Neural crest cell (in vitro differentiated cells): Measurements from ENCODE around the gene PLET1. TPM values are rescaled to one million over a fixed set of nuclear protein-coding genes. Genes with fewer than 3 reads are reported as not detected.

ENCODE experiments used
- DNase-seq: peaks from one replicate; pipeline ENCODE4 v3.0.0; 2021; ENCODE audit warnings: low read depth, mixed read lengths, low spot score
- H3K27ac Mint-ChIP-seq: one replicate; pipeline ENCODE4 v1.8.0; 2021; ENCODE audit warnings: mild to moderate bottlenecking, mixed read lengths; ENCODE audit not compliant: unreplicated experiment
- H3K27me3 Mint-ChIP-seq: 2 replicates; pipeline ENCODE4 v1.8.0; 2021; ENCODE audit warnings: low read depth, mild to moderate bottlenecking, mixed read lengths
- H3K36me3 Mint-ChIP-seq: 2 replicates; pipeline ENCODE4 v1.8.0; 2021; ENCODE audit warnings: low read depth, mild to moderate bottlenecking, mixed read lengths
- H3K4me1 Mint-ChIP-seq: 2 replicates; pipeline ENCODE4 v1.8.0; 2021; ENCODE audit warnings: mixed read lengths
- H3K4me3 Mint-ChIP-seq: one replicate; pipeline ENCODE4 v1.8.0; 2021; ENCODE audit warnings: mild to moderate bottlenecking, mixed read lengths
- H3K9me3 Mint-ChIP-seq: 2 replicates; pipeline ENCODE4 v1.8.0; 2021; ENCODE audit warnings: mixed read lengths
- CTCF ChIP-seq: fragments of 200-600 bp; sonication (generic); conservative IDR thresholded peaks from 2 replicates; pipeline ENCODE4 v1.5.0; 2021; ENCODE audit warnings: antibody characterized with exemption, mild to moderate bottlenecking
- total RNA-seq: library from RNA; stranded (reverse); gene quantifications from 2 replicates; pipeline ENCODE4 v1.2.1, GENCODE V29; 2021

PLET1 gene
- total RNA-seq, 1 donor from 2014 or later, result not detected

DNA sequence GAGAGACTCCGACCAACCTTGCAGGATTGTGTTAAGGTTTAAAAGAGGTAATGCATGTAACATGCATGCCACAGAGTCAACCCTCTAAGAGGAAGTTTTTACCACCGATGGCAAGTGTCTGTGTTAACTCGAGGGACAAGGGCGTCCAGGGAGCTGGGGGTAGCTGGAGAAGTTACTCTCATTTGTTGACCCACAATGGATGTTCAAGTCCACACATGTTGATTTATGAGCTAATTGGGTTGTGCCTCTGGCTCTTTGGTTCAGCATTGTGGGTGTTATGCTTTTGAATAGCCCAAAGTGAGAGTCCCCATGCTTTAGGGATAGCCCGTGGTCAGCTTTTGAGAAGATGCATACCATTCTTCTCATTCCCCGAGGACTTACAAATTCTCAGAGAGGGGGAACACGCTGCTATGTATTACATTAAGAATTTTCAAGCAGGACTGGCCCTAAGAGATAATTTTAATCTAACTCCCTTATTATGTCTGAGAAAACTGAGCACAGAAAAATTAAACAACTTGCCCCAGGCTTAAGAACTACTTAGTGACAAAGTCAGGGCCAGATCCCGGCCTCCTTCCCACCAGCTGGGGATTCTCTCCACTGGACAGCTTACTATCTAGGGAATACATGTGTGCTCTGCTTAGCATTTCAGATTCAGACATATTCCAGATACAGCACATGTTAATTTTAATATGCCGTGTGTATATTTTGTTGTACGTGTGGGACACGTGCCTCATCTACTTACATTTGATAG lies 5.2 kb upstream of the PLET1 start:
- no peaks in the 10 kb centered on the region for H3K9me3 Mint-ChIP-seq
- DNase-seq, result no peak
- no peaks in the 10 kb centered on the region for H3K27me3 Mint-ChIP-seq
- H3K4me1 Mint-ChIP-seq, result no peaks in the 10 kb centered on the region
- no peak overlapping the region for H3K4me3 Mint-ChIP-seq
- no peaks in the 10 kb centered on the region for H3K36me3 Mint-ChIP-seq
- no peak overlapping the region for H3K27ac Mint-ChIP-seq
- TF ChIP-seq CTCF, result no peak

- Mint-ChIP-seq H3K27ac (no peak overlapping the region), H3K27me3 (no peaks in the 10 kb centered on the region), H3K36me3 (no peaks in the 10 kb centered on the region), H3K9me3 (no peaks in the 10 kb centered on the region), H3K4me3 (no peak overlapping the region), H3K4me1 (no peaks in the 10 kb centered on the region)
- TF ChIP-seq CTCF, result no peak
- no peak for DNase-seq
Observed at GRCh38 chr11:112255067-112255720, 5.5 kb downstream of the PLET1 start.

GRCh38 chr11:112253605-112254242 lies 6.9 kb downstream of the PLET1 start:
- no peak overlapping the region for H3K4me3 Mint-ChIP-seq
- H3K9me3 Mint-ChIP-seq, result no peaks in the 10 kb centered on the region
- no peaks in the 10 kb centered on the region for H3K4me1 Mint-ChIP-seq
- no peak for DNase-seq
- no peaks in the 10 kb centered on the region for H3K36me3 Mint-ChIP-seq
- H3K27me3 Mint-ChIP-seq, result no peaks in the 10 kb centered on the region
- no peak overlapping the region for H3K27ac Mint-ChIP-seq
- TF ChIP-seq CTCF, result no peak

- no peak overlapping the region for H3K4me3 Mint-ChIP-seq
- H3K9me3 Mint-ChIP-seq, result no peaks in the 10 kb centered on the region
- DNase-seq, result no peak
- no peak overlapping the region for H3K27ac Mint-ChIP-seq
- TF ChIP-seq CTCF, result no peak
- no peaks in the 10 kb centered on the region for H3K4me1 Mint-ChIP-seq
- H3K36me3 Mint-ChIP-seq, result peaks cover 3% of the 10 kb centered on the region
- no peaks in the 10 kb centered on the region for H3K27me3 Mint-ChIP-seq
Observed at GRCh38 chr11:112249871-112250610, 10.6 kb downstream of the PLET1 start.

DNA sequence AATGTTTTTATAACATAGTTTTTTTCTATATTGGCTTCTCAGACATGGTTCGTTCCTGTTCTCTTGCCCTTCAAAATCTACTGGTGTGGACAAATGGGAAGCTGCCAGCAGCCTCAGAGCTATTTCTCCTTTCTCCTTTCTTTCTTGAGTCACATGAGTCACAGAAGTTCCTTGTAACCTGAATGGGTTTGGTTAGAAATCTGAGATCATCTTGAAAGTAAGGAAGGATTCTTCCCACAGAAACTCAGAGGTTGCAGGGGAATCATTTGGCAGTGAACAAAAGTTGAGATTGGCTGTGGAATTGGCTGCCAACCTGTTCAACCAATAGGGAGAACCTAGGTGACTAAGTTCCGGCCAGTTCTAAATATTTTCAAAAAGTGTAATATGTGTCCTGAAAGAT lies 12.5 kb downstream of the PLET1 start:
- Mint-ChIP-seq H3K4me1 (no peaks in the 10 kb centered on the region), H3K9me3 (peaks cover 7% of the 10 kb centered on the region), H3K4me3 (no peak overlapping the region), H3K36me3 (peaks cover 15% of the 10 kb centered on the region), H3K27ac (no peak overlapping the region), H3K27me3 (no peaks in the 10 kb centered on the region)
- DNase-seq, result no peak
- TF ChIP-seq CTCF, result no peak
